DOHH2 (cell line): ENCODE data around the gene MAPK8IP1.

Experiments
- H3F3A ChIP-seq: fragments of 200-600 bp; sonication (generic), shearing (Covaris generic); 2 replicates; pipeline ENCODE4 v1.6.0; 2016; ENCODE audit warnings: antibody characterized with exemption, mild to moderate bottlenecking; ENCODE audit not compliant: control insufficient read depth, insufficient read depth
- H3K27ac ChIP-seq: fragments of 200-600 bp; sonication (generic); 2 replicates; pipeline ENCODE4 v1.5.1; 2014; ENCODE audit warnings: low read depth, mild to moderate bottlenecking, low read length, moderate library complexity
- H3K27me3 ChIP-seq: fragments of 200-600 bp; sonication (generic); 2 replicates; pipeline ENCODE4 v1.6.1; 2014; ENCODE audit warnings: mild to moderate bottlenecking, low read length, mixed read lengths; ENCODE audit not compliant: control insufficient read depth
- H3K36me3 ChIP-seq: fragments of 200-600 bp; sonication (generic); 2 replicates; pipeline ENCODE4 v1.6.1; 2014; ENCODE audit warnings: mild to moderate bottlenecking, low read length, moderate library complexity, mixed read lengths; ENCODE audit not compliant: control insufficient read depth
- H3K4me1 ChIP-seq: fragments of 200-600 bp; sonication (generic); 2 replicates; pipeline ENCODE4 v1.6.1; 2014; ENCODE audit warnings: mild to moderate bottlenecking, low read length, mixed read lengths; ENCODE audit not compliant: control insufficient read depth
- H3K4me2 ChIP-seq: fragments of 200-600 bp; sonication (generic); 2 replicates; pipeline ENCODE4 v1.6.0; 2014; ENCODE audit warnings: mild to moderate bottlenecking, low read length, moderate library complexity
- H3K4me3 ChIP-seq: fragments of 200-600 bp; sonication (generic); 2 replicates; pipeline ENCODE4 v1.5.1; 2014; ENCODE audit warnings: mild to moderate bottlenecking, low read length, mixed read lengths
- H3K79me2 ChIP-seq: fragments of 200-600 bp; sonication (generic); 2 replicates; pipeline ENCODE4 v1.6.1; 2014; ENCODE audit warnings: mild to moderate bottlenecking, low read length, mixed read lengths; ENCODE audit not compliant: control insufficient read depth
- H3K9me2 ChIP-seq: fragments of 200-600 bp; sonication (generic); replicated peaks from 2 replicates; pipeline ENCODE4 v1.6.1; 2014; ENCODE audit warnings: mild to moderate bottlenecking, low read length, mixed read lengths; ENCODE audit not compliant: control insufficient read depth
- H3K9me3 ChIP-seq: fragments of 200-600 bp; sonication (generic); 2 replicates; pipeline ENCODE4 v1.6.1; 2014; ENCODE audit warnings: antibody characterized with exemption, low read length, mixed read lengths; ENCODE audit not compliant: control insufficient read depth, insufficient read depth
- H4K20me1 ChIP-seq: fragments of 200-600 bp; sonication (generic); 2 replicates; pipeline ENCODE4 v1.6.0; 2014; ENCODE audit warnings: low read depth, mild to moderate bottlenecking, antibody characterized with exemption, low read length, moderate library complexity; ENCODE audit not compliant: control insufficient read depth, insufficient read depth
- EZH2phosphoT487 ChIP-seq: fragments of 200-600 bp; sonication (generic); IDR thresholded peaks from 2 replicates; pipeline ENCODE4 v1.6.1; 2017; ENCODE audit warnings: borderline replicate concordance, mild to moderate bottlenecking, antibody characterized with exemption, low read length, moderate library complexity, mixed read lengths
- TF ChIP-seq, protein P1 (sequence below): fragments of 200-600 bp; sonication (generic); IDR thresholded peaks from one replicate; pipeline ENCODE4 v1.5.1; 2014; ENCODE audit warnings: antibody characterized with exemption, mild to moderate bottlenecking, low read depth, low read length; ENCODE audit not compliant: poor library complexity, severe bottlenecking

Gene MAPK8IP1

DNA sequence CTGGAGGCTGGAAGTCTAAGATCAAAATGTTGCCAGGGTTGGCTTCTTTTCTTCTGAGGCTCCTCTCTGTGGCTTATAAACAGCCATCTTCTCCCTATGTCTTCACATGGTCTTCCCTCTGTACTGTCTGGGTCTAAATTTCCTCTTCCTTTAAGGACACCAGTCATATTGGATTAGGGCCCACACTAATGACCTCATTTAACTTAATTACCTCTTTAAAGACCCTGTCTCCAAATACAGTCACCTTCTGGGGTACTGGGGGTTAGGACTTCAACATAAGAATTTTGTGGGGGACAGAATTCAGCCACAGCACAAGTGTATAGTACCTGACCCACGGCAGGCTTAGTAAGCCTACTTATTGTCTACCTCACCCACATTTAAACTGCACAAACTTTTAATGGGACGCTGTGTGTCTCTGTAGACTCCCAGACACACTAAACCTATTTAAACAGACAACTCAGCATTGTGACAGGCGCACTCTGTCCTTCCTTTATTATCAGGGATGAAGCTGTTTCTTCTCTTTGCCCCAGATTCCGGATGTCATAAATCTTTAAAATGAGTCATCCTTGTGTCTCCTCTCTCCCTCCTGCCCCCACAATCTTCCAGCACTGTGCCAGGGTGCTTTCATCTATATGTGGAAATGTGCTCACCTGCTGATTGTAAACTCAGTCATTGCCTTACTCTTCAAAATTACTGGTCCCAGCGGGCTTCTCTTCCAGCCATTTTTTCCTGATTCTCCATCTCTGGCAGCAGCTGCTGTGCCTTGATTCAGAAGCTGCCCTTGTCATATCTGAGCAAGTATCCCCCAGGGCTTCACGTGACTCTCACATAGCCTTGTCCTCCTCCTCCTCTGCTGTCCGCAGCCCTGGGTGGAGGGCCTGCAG lies 5.4 kb upstream of the MAPK8IP1 start:
- H3K9me3 ChIP-seq: no peaks in the 10 kb centered on the region
- H3K27ac ChIP-seq: no peak overlapping the region
- TF ChIP-seq, protein P1, sequence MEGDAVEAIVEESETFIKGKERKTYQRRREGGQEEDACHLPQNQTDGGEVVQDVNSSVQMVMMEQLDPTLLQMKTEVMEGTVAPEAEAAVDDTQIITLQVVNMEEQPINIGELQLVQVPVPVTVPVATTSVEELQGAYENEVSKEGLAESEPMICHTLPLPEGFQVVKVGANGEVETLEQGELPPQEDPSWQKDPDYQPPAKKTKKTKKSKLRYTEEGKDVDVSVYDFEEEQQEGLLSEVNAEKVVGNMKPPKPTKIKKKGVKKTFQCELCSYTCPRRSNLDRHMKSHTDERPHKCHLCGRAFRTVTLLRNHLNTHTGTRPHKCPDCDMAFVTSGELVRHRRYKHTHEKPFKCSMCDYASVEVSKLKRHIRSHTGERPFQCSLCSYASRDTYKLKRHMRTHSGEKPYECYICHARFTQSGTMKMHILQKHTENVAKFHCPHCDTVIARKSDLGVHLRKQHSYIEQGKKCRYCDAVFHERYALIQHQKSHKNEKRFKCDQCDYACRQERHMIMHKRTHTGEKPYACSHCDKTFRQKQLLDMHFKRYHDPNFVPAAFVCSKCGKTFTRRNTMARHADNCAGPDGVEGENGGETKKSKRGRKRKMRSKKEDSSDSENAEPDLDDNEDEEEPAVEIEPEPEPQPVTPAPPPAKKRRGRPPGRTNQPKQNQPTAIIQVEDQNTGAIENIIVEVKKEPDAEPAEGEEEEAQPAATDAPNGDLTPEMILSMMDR: no peak
- TF ChIP-seq EZH2phosphoT487: no peak
- H4K20me1 ChIP-seq: no peaks in the 10 kb centered on the region
- H3F3A ChIP-seq: no peaks in the 10 kb centered on the region
- no peaks in the 10 kb centered on the region for H3K9me2 ChIP-seq
- H3K27me3 ChIP-seq: 0 out of 2 replicates have a peak, but pooled peaks cover 1% of the 10 kb centered on the region
- H3K4me1 ChIP-seq: peaks cover 2% of the 10 kb centered on the region
- H3K36me3 ChIP-seq: peaks cover 4% of the 10 kb centered on the region; the same call in 1 of the 2 replicates
- no peak overlapping the region for H3K4me3 ChIP-seq
- no peaks in the 10 kb centered on the region for H3K79me2 ChIP-seq
- H3K4me2 ChIP-seq: no peak overlapping the region

DNA sequence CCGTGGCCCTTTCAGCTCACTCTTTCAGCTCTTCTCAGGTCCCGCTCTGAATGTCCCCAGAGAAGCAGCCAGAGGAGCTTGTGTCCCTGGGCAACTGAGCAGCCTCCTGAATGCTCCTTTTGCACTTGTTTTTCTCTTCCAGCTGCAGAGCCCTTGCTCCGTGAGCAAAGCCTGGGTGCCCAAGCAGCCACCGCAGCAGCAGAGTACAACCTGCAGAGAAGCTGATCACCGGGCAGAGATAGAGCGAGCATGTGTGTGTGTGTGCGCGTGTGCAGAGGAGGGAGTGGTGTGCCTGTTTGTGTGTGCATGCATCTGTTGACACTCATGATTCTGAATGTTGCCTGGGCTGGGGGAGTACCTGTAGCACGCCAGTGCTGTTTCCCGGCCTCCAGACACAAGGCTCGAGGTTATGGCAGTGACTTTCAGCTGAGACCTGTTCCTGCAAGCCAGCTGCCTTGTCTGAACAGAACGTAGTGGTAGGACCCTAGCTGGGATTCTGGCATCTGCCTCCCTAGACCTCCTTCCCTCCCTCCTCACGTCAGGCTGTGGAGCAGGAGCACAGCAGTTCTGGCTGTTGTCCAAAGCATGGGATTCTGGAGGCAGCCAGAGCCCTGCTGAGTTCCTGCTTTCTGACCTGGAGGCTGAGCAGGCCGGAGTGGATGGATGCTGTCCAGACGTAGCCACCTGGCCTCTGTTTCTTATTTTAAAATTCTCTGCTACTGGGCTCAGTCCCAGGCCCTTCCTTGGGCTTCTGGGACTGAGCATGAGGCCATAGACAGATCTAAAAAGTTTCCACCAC lies 4.5 kb upstream of the MAPK8IP1 start:
- Histone ChIP-seq H3K4me2 (no peak overlapping the region), H3K27me3 (0 out of 2 replicates have a peak, but pooled peaks cover 3% of the 10 kb centered on the region), H3K27ac (no peak overlapping the region), H3K9me3 (no peaks in the 10 kb centered on the region), H3K36me3 (peaks cover 4% of the 10 kb centered on the region; the same call in 1 of the 2 replicates), H3K4me3 (no peak overlapping the region), H3K4me1 (peaks cover 7% of the 10 kb centered on the region), H3F3A (no peaks in the 10 kb centered on the region), H3K9me2 (no peaks in the 10 kb centered on the region), H3K79me2 (no peaks in the 10 kb centered on the region), H4K20me1 (0 out of 2 replicates have a peak, but pooled peaks cover under 1% of the 10 kb centered on the region)
- TF ChIP-seq EZH2phosphoT487: no peak
- TF ChIP-seq, protein P1: no peak

DNA sequence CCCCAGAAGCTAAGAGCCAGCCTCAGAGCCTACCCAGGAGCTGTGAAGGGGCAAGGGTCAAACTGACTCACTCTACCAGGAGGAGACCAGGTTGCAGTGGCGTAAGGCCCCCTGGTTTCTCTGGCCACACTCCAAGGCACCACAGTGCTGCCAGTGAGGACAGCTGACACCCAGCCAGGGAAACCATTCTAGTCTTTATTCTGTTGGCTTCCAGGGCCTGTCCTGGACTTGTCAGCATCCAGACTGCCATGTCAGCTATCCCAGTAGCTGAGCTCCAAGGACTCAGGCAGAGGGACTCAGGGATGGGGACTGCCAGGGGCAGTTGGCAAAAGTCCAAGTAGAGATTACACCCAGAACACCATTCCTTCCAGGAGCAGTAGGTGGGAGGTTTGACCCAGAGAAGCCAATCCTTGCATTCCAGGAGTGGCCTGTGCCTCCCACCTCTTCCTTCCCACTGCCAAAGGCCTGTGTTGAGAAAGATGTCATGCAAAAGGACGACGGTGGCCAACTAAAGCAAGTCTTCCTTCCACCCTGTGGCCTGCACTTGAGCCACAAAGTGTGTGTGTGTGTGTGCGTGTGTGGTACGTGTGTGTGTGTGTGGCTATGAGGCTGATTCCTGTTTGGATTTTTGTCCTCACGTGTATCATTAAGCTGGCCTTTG lies 3.6 kb upstream of the MAPK8IP1 start:
- H3K9me3 ChIP-seq: no peaks in the 10 kb centered on the region
- H3K4me3 ChIP-seq: no peak overlapping the region
- no peaks in the 10 kb centered on the region for H3K9me2 ChIP-seq
- peaks cover 4% of the 10 kb centered on the region; the same call in 1 of the 2 replicates for H3K36me3 ChIP-seq
- H3K27ac ChIP-seq: no peak overlapping the region
- no peak for TF ChIP-seq EZH2phosphoT487
- TF ChIP-seq, protein P1: no peak
- H3K4me2 ChIP-seq: no peak overlapping the region
- H4K20me1 ChIP-seq: 0 out of 2 replicates have a peak, but pooled peaks cover 5% of the 10 kb centered on the region
- H3K79me2 ChIP-seq: no peaks in the 10 kb centered on the region
- H3K27me3 ChIP-seq: 0 out of 2 replicates have a peak, but pooled peaks cover 5% of the 10 kb centered on the region
- no peaks in the 10 kb centered on the region for H3F3A ChIP-seq
- H3K4me1 ChIP-seq: peaks cover 8% of the 10 kb centered on the region
